ENCODE measurements around the gene CUEDC2.
A peak's percentile ranks its signal among the peaks of the same experiment; 100 is the strongest.

Gene CUEDC2

DNA sequence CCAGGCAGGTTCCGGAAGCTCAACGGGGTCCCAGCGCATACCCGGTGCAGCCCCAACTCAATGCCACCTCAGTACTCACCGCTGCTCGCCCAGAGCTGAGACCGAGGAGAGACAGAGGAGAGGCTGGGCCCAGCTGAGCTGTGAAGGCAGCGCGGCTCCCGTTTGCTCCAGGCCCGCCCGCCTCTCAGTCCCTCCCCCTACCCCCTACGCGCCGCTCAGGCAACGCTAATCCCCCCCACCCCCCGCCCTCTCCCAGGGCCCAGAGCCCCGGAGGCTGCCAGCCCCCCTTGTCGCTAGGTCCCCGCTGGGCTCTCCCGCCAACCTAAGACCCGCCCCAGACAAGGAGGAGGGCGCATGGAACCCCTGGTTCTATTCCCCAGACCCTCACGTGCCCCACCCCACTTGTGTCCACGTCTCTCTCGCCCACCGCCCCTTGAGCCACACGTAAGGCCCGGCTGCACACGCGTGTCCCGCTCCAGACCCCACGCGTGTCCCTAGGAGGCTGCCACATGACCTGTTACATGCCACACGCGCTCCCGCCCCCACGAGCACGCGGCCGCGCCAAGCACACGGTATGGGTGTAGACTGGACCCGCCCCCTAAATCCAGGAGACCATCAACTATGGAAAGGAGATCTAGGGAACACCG is 13.6 kb downstream of the CUEDC2 start, which contains the start of gene PSD:
Gene PSD, minus strand, starts transcription at position 164 of the 647 bp plus-strand sequence. CDS start 1,747 bp downstream, outside the sequence.
- no peaks in the 10 kb centered on the region for H3K79me2 ChIP-seq (ENCODE audit: insufficient read depth, low read length)
- peak within 1 kb of the TSS; percentile 96 for H3K4me2 ChIP-seq (ENCODE audit: low read length)
- peaks cover 28% of the 10 kb centered on the region for H3K4me1 ChIP-seq (ENCODE audit: insufficient read depth, low read length, severe bottlenecking)
- no peaks in the 10 kb centered on the region for H3K9me3 ChIP-seq (ENCODE audit: low read length)
- no peaks in the 10 kb centered on the region for H3K36me3 ChIP-seq (ENCODE audit: insufficient read depth, low read length)
- peak within 1 kb of the TSS; percentile 85 for H3K4me3 ChIP-seq (ENCODE audit: low read depth, low read length, poor library complexity, severe bottlenecking)
- H3K9me2 ChIP-seq (ENCODE audit: low read depth, low read length), result no peaks in the 10 kb centered on the region
- no peaks in the 10 kb centered on the region for H3K27me3 ChIP-seq (ENCODE audit: insufficient read depth, low read length)
- peak within 1 kb of the TSS; percentile 73; the same call in 1 of the 2 replicates for H3K9ac ChIP-seq (ENCODE audit: low read length)
- H3F3A ChIP-seq (ENCODE audit: insufficient read depth, low read length), result no peaks in the 10 kb centered on the region
- TF ChIP-seq EZH2 (IDR thresholded peaks at IDR 0.05; ENCODE audit: borderline replicate concordance, low read length) (no peak), CTCF (IDR thresholded peaks at IDR 0.05; ENCODE audit: low read length) (no peak)
- H4K20me1 ChIP-seq (ENCODE audit: insufficient read depth, low read length), result no peaks in the 10 kb centered on the region
- no peak within 1 kb of the TSS for H3K27ac ChIP-seq (ENCODE audit: low read depth, low read length, poor library complexity, severe bottlenecking)
- H2AFZ ChIP-seq (ENCODE audit: low read length), result no peak within 1 kb of the TSS

GRCh38 chr10:102416695-102417094 is 15.7 kb downstream of the CUEDC2 start:
- H3K9ac ChIP-seq (ENCODE audit: low read length), result no peak overlapping the region
- no peaks in the 10 kb centered on the region for H3K27me3 ChIP-seq (ENCODE audit: insufficient read depth, low read length)
- no peak for TF ChIP-seq CTCF (IDR thresholded peaks at IDR 0.05; ENCODE audit: low read length)
- no peak for TF ChIP-seq EZH2 (IDR thresholded peaks at IDR 0.05; ENCODE audit: borderline replicate concordance, low read length)

DNA sequence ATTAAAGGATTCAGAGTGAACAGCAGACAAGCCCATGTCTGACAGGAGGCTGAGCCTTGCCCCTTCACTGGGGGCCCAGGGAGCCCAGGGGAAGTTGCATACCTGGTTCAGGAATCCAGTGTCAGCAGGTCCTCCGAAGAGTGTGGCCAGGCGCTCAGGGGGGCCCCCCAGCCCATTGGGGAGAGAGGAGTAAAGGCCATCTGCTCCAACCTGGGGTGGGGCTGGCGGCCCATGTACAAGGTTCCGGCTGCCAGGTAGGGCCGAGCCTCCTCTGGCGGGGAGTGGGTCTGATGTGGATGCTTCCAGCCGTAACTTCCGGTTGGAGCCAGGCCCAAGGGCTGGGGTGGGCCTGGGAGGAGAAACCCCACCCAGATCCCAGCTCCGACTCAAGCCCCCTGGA is 16.1 kb downstream of the CUEDC2 start:
- no peak overlapping the region for H2AFZ ChIP-seq (ENCODE audit: low read length)
- no peak overlapping the region for H3K9ac ChIP-seq (ENCODE audit: low read length)
- no peaks in the 10 kb centered on the region for H3F3A ChIP-seq (ENCODE audit: insufficient read depth, low read length)
- H3K36me3 ChIP-seq (ENCODE audit: insufficient read depth, low read length), result no peaks in the 10 kb centered on the region
- H3K27ac ChIP-seq (ENCODE audit: low read depth, low read length, poor library complexity, severe bottlenecking), result no peak overlapping the region
- H3K4me1 ChIP-seq (ENCODE audit: insufficient read depth, low read length, severe bottlenecking), result peaks cover 16% of the 10 kb centered on the region
- H3K4me2 ChIP-seq (ENCODE audit: low read length), result no peak overlapping the region
- H3K9me3 ChIP-seq (ENCODE audit: low read length), result no peaks in the 10 kb centered on the region
- no peaks in the 10 kb centered on the region for H4K20me1 ChIP-seq (ENCODE audit: insufficient read depth, low read length)
- TF ChIP-seq EZH2 (IDR thresholded peaks at IDR 0.05; ENCODE audit: borderline replicate concordance, low read length) (no peak), CTCF (IDR thresholded peaks at IDR 0.05; ENCODE audit: low read length) (no peak)
- no peak overlapping the region for H3K4me3 ChIP-seq (ENCODE audit: low read depth, low read length, poor library complexity, severe bottlenecking)
- no peaks in the 10 kb centered on the region for H3K79me2 ChIP-seq (ENCODE audit: insufficient read depth, low read length)
- no peaks in the 10 kb centered on the region for H3K9me2 ChIP-seq (ENCODE audit: low read depth, low read length)
- H3K27me3 ChIP-seq (ENCODE audit: insufficient read depth, low read length), result no peaks in the 10 kb centered on the region

More at GRCh38 chr10:102416695-102417094, 15.7 kb downstream of the CUEDC2 start:
- Histone ChIP-seq H3K4me2 (ENCODE audit: low read length) (no peak overlapping the region), H3K79me2 (ENCODE audit: insufficient read depth, low read length) (no peaks in the 10 kb centered on the region), H2AFZ (ENCODE audit: low read length) (no peak overlapping the region), H3K36me3 (ENCODE audit: insufficient read depth, low read length) (no peaks in the 10 kb centered on the region), H3K4me1 (ENCODE audit: insufficient read depth, low read length, severe bottlenecking) (peaks cover 16% of the 10 kb centered on the region), H4K20me1 (ENCODE audit: insufficient read depth, low read length) (no peaks in the 10 kb centered on the region), H3K27ac (ENCODE audit: low read depth, low read length, poor library complexity, severe bottlenecking) (no peak overlapping the region), H3K9me3 (ENCODE audit: low read length) (no peaks in the 10 kb centered on the region), H3K4me3 (ENCODE audit: low read depth, low read length, poor library complexity, severe bottlenecking) (no peak overlapping the region), H3K9me2 (ENCODE audit: low read depth, low read length) (no peaks in the 10 kb centered on the region), H3F3A (ENCODE audit: insufficient read depth, low read length) (no peaks in the 10 kb centered on the region)
